Measurements from ENCODE around the gene BNIP3. TPM values are rescaled to one million over a fixed set of nuclear protein-coding genes. Genes with fewer than 3 reads are reported as not detected.
A peak's percentile ranks its signal among the peaks of the same experiment; 100 is the strongest.

BNIP3 gene
- total RNA-seq, 1 donor from 2014 or later = 29.2 TPM

GRCh38 chr10:131982796-131983195 is 1.1 kb upstream of the BNIP3 start:
- no peak for TF ChIP-seq CTCF (IDR thresholded peaks at IDR 0.05)
- peaks cover 25% of the 10 kb centered on the region for H3K4me1 Mint-ChIP-seq (ENCODE audit: unreplicated experiment)
- H3K27ac Mint-ChIP-seq (ENCODE audit: unreplicated experiment) = no peak overlapping the region
- no peaks in the 10 kb centered on the region for H3K27me3 Mint-ChIP-seq (ENCODE audit: unreplicated experiment)
- no peak for DNase-seq (ENCODE audit: extremely low spot score, unreplicated experiment)
- no peaks in the 10 kb centered on the region for H3K36me3 Mint-ChIP-seq (ENCODE audit: unreplicated experiment)
- H3K9me3 Mint-ChIP-seq (ENCODE audit: unreplicated experiment) = no peaks in the 10 kb centered on the region
- peak overlapping the region; percentile 61 for H3K4me3 Mint-ChIP-seq (ENCODE audit: unreplicated experiment)

- H3K4me3 Mint-ChIP-seq (ENCODE audit: unreplicated experiment) = peak overlapping the region; percentile 68
- H3K27me3 Mint-ChIP-seq (ENCODE audit: unreplicated experiment) = no peaks in the 10 kb centered on the region
- DNase-seq (ENCODE audit: extremely low spot score, unreplicated experiment) = no peak
- H3K27ac Mint-ChIP-seq (ENCODE audit: unreplicated experiment) = no peak overlapping the region
- no peaks in the 10 kb centered on the region for H3K36me3 Mint-ChIP-seq (ENCODE audit: unreplicated experiment)
- no peak for TF ChIP-seq CTCF (IDR thresholded peaks at IDR 0.05)
- H3K4me1 Mint-ChIP-seq (ENCODE audit: unreplicated experiment) = peaks cover 25% of the 10 kb centered on the region
- H3K9me3 Mint-ChIP-seq (ENCODE audit: unreplicated experiment) = no peaks in the 10 kb centered on the region
These were observed 548 bp upstream of the BNIP3 start for GRCh38 chr10:131982185-131982756.

- DNase-seq (ENCODE audit: extremely low spot score, unreplicated experiment) = no peak
- no peaks in the 10 kb centered on the region for H3K27me3 Mint-ChIP-seq (ENCODE audit: unreplicated experiment)
- peaks cover 3% of the 10 kb centered on the region for H3K36me3 Mint-ChIP-seq (ENCODE audit: unreplicated experiment)
- no peak for TF ChIP-seq CTCF (IDR thresholded peaks at IDR 0.05)
- H3K9me3 Mint-ChIP-seq (ENCODE audit: unreplicated experiment) = no peaks in the 10 kb centered on the region
- H3K27ac Mint-ChIP-seq (ENCODE audit: unreplicated experiment) = peak overlapping the region; percentile 55
- peaks cover 25% of the 10 kb centered on the region for H3K4me1 Mint-ChIP-seq (ENCODE audit: unreplicated experiment)
- H3K4me3 Mint-ChIP-seq (ENCODE audit: unreplicated experiment) = peak overlapping the region; percentile 77
These were observed 828 bp downstream of the BNIP3 start for GRCh38 chr10:131980761-131981428.

- Mint-ChIP-seq H3K27ac (ENCODE audit: unreplicated experiment) (peak overlapping the region; percentile 55), H3K36me3 (ENCODE audit: unreplicated experiment) (peaks cover 3% of the 10 kb centered on the region), H3K9me3 (ENCODE audit: unreplicated experiment) (no peaks in the 10 kb centered on the region), H3K27me3 (ENCODE audit: unreplicated experiment) (no peaks in the 10 kb centered on the region), H3K4me1 (ENCODE audit: unreplicated experiment) (peaks cover 25% of the 10 kb centered on the region), H3K4me3 (ENCODE audit: unreplicated experiment) (peak overlapping the region; percentile 77)
- no peak for DNase-seq (ENCODE audit: extremely low spot score, unreplicated experiment)
- TF ChIP-seq CTCF (IDR thresholded peaks at IDR 0.05) = no peak
These were observed 1.4 kb downstream of the BNIP3 start for GRCh38 chr10:131980321-131980720.

GRCh38 chr10:131979821-131980270 is 1.9 kb downstream of the BNIP3 start:
- Mint-ChIP-seq H3K36me3 (ENCODE audit: unreplicated experiment) (peaks cover 3% of the 10 kb centered on the region), H3K9me3 (ENCODE audit: unreplicated experiment) (no peaks in the 10 kb centered on the region)
- TF ChIP-seq CTCF (IDR thresholded peaks at IDR 0.05) = no peak

More at GRCh38 chr10:131979821-131980270, 1.9 kb downstream of the BNIP3 start:
- Mint-ChIP-seq H3K27me3 (ENCODE audit: unreplicated experiment) (no peaks in the 10 kb centered on the region), H3K27ac (ENCODE audit: unreplicated experiment) (peak overlapping the region; percentile 74), H3K4me1 (ENCODE audit: unreplicated experiment) (peaks cover 25% of the 10 kb centered on the region), H3K4me3 (ENCODE audit: unreplicated experiment) (peak overlapping the region; percentile 76)
- DNase-seq (ENCODE audit: extremely low spot score, unreplicated experiment) = no peak

Data from osteocyte (in vitro differentiated cells).